Measurements from ENCODE around the gene EXO5. TPM values are rescaled to one million over a fixed set of nuclear protein-coding genes. Genes with fewer than 3 reads are reported as not detected.

The EXO5 gene
- total and polyA plus RNA-seq, 2 of the 13 experiments (the other 11 are each of a cell fraction or from before 2014, with no cell fraction given), result 9.9 to 20.5 TPM

- TSS peak; percentile 94 for BruUV-seq (replicated peaks)
- ChIA-PET POLR2A (interaction anchor here (0.9 to 2.7 kb wide), 9 partner anchors 10 to 161 kb away, joined by 3 to 27 read pairs (median 4); partner anchors contain the start of genes EXO5 and NFYC), CTCF (ENCODE audit: low intra/inter-chr PET ratio, low total read pairs) (no interaction called here)
- H3K9ac ChIP-seq (ENCODE audit: insufficient read depth, low read depth, low read length), result peak overlapping the region; percentile 83
- H3K27ac ChIP-seq (ENCODE audit: extremely low read length, insufficient read depth, low read length), result peak overlapping the region; percentile 82
- H2AFZ ChIP-seq (ENCODE audit: low read length), result peak overlapping the region; percentile 96
- FAIRE-seq, result no peak
- H3K79me2 ChIP-seq (ENCODE audit: insufficient read depth, low read length), result peaks cover 13% of the 10 kb centered on the region
- H4K20me1 ChIP-seq (ENCODE audit: insufficient read depth, low read length), result no peaks in the 10 kb centered on the region
- ATAC-seq, result no peak
- H3K36me3 ChIP-seq (replicated peaks in 1 of 2; ENCODE audit: control insufficient read depth in 1 of 2, insufficient read depth in 2 of 2, low read length in 2 of 2), result no peaks in the 10 kb centered on the region
- intact Hi-C loops (cut with micrococcal nuclease; ENCODE audit: unreplicated experiment) (no loop called here), in situ Hi-C loops (cut with HindIII; ENCODE audit: extremely low pct_ligation_motif_present, low pct_unique_long_range_greater_than_20kb) (no loop called here)
- WGBS (ENCODE audit: low lambda C conversion rate), result 44% methylated on average over 5 of the region's 5 CpGs
- DNase-seq (ENCODE audit: low spot score), result no peak
- peak overlapping the region; percentile 78 to 94 (median 85) for H3K4me3 ChIP-seq (replicated peaks in 1 of 3; ENCODE audit: insufficient read depth in 1 of 3, low read depth in 2 of 3, low read length in 3 of 3)
- H3K4me2 ChIP-seq (ENCODE audit: low read depth, low read length), result peak overlapping the region; percentile 91
- H3K9me3 ChIP-seq (ENCODE audit: low read length), result no peaks in the 10 kb centered on the region
- no peaks in the 10 kb centered on the region; a peak in 1 of 5 replicates for H3K27me3 ChIP-seq (ENCODE audit: control insufficient read depth in 1 of 2, insufficient read depth in 2 of 2, low read length in 2 of 2)
- peaks cover 42% of the 10 kb centered on the region for H3K4me1 ChIP-seq (ENCODE audit: insufficient read depth, low read length)
- TF ChIP-seq HMGXB3 (CRISPR knock-in tag; IDR thresholded peaks at IDR 0.05; ENCODE audit: borderline replicate concordance) (no peak; the same call in 1 of the 2 replicates), RORA (CRISPR knock-in tag; IDR thresholded peaks at IDR 0.05) (0 out of 2 replicates have a peak, but pooled peaks have one; percentile 40), RFX3 (CRISPR knock-in tag; IDR thresholded peaks at IDR 0.05) (no peak), ZNF737 (CRISPR knock-in tag; IDR thresholded peaks at IDR 0.05; ENCODE audit: borderline replicate concordance) (no peak; the same call in 1 of the 2 replicates), SATB2 (CRISPR knock-in tag; IDR thresholded peaks at IDR 0.05) (0 out of 2 replicates have a peak, but pooled peaks have one; percentile 33), ZSCAN25 (CRISPR knock-in tag; IDR thresholded peaks at IDR 0.05) (no peak), ZNF784 (CRISPR knock-in tag; IDR thresholded peaks at IDR 0.05; ENCODE audit: borderline replicate concordance) (no peak), NR2F6 (IDR thresholded peaks at IDR 0.05) (no peak), NR2F6 (CRISPR knock-in tag; IDR thresholded peaks at IDR 0.05) (no peak), CEBPG (CRISPR knock-in tag; IDR thresholded peaks at IDR 0.05) (0 out of 2 replicates have a peak, but pooled peaks have one; percentile 25), BRCA1 (CRISPR knock-in tag; IDR thresholded peaks at IDR 0.05) (0 out of 2 replicates have a peak, but pooled peaks have one; percentile 17), ZNF564 (CRISPR knock-in tag; IDR thresholded peaks at IDR 0.05) (0 out of 2 replicates have a peak, but pooled peaks have one; percentile 5), TAF15 (IDR thresholded peaks at IDR 0.05; ENCODE audit: low read depth, low read length, poor library complexity, severe bottlenecking) (no peak), IRX3 (CRISPR knock-in tag; IDR thresholded peaks at IDR 0.05; ENCODE audit: borderline replicate concordance, low read depth) (no peak), YY1 (IDR thresholded peaks at IDR 0.05; ENCODE audit: insufficient read depth, insufficient replicate concordance, low read depth, low read length) (peak; percentile 23), ZNF33A (CRISPR knock-in tag; IDR thresholded peaks at IDR 0.05; ENCODE audit: borderline replicate concordance) (no peak)
Observed at GRCh38 chr1:40530735-40531380, 22.3 kb downstream of the EXO5 start.
